Endodermal cell (in vitro differentiated cells): Measurements from ENCODE around the gene CAMTA1. TPM values are rescaled to one million over a fixed set of nuclear protein-coding genes. Genes with fewer than 3 reads are reported as not detected.

ENCODE experiments used
- DNase-seq: peaks from one replicate; pipeline ENCODE4 v3.0.0-alpha.2; 2017
- H3K27ac ChIP-seq: 2 replicates; pipeline ENCODE4 v1.5.1; 2013; ENCODE audit warnings: mild to moderate bottlenecking, low read depth, low read length, moderate library complexity
- H3K27me3 ChIP-seq: 2 replicates; pipeline ENCODE4 v1.6.1; 2013; ENCODE audit warnings: mild to moderate bottlenecking, low read length, moderate library complexity; ENCODE audit not compliant: insufficient read depth, control insufficient read depth, poor library complexity, severe bottlenecking
- H3K36me3 ChIP-seq: 2 replicates; pipeline ENCODE4 v1.7.0; 2013; ENCODE audit warnings: mild to moderate bottlenecking, low read length, moderate library complexity; ENCODE audit not compliant: control insufficient read depth, insufficient read depth
- H3K4me1 ChIP-seq: one replicate; pipeline ENCODE4 v1.7.0; 2013; ENCODE audit warnings: low read length; ENCODE audit not compliant: control insufficient read depth, insufficient read depth
- H3K4me3 ChIP-seq: 2 replicates; pipeline ENCODE4 v1.5.1; 2013; ENCODE audit warnings: mild to moderate bottlenecking, low read length, moderate library complexity
- H3K9ac ChIP-seq: 2 replicates; pipeline ENCODE4 v1.6.1; 2013; ENCODE audit warnings: mild to moderate bottlenecking, low read length, moderate library complexity; ENCODE audit not compliant: poor library complexity, severe bottlenecking; ENCODE audit errors: extremely low read depth
- H3K9me3 ChIP-seq: 2 replicates; pipeline ENCODE4 v1.6.1; 2013; ENCODE audit warnings: mild to moderate bottlenecking, low read length, moderate library complexity; ENCODE audit not compliant: control insufficient read depth
- H3K27ac Mint-ChIP-seq: 2 replicates; pipeline ENCODE4 v1.8.0; 2020; ENCODE audit warnings: mixed read lengths
- H3K27me3 Mint-ChIP-seq: 2 replicates; pipeline ENCODE4 v1.8.0; 2021; ENCODE audit warnings: mild to moderate bottlenecking, mixed read lengths; ENCODE audit not compliant: insufficient read depth
- H3K36me3 Mint-ChIP-seq: 2 replicates; pipeline ENCODE4 v1.8.0; 2020; ENCODE audit warnings: low read depth, mixed read lengths
- H3K4me1 Mint-ChIP-seq: 2 replicates; pipeline ENCODE4 v1.8.0; 2020; ENCODE audit warnings: mixed read lengths
- H3K4me3 Mint-ChIP-seq: 2 replicates; pipeline ENCODE4 v1.8.0; 2020; ENCODE audit warnings: mild to moderate bottlenecking, moderate library complexity, mixed read lengths
- H3K9me3 Mint-ChIP-seq: 2 replicates; pipeline ENCODE4 v1.8.0; 2020; ENCODE audit warnings: mild to moderate bottlenecking, mixed read lengths
- WGBS, 2 experiments: methylation state at CpG; one replicate each; pipeline versions ENCODE4 v1.1.5 to v1.1.7; 2013; ENCODE audit warnings: missing lambda C conversion rate in 2 of 2, mixed read lengths in 1 of 2; ENCODE audit not compliant: insufficient coverage in 1 of 2, insufficient read length in 1 of 2; 5-methylcytosine and 5-hydroxymethylcytosine counted together
- total RNA-seq, 2 donors: library from RNA; stranded (reverse); fragmentation: NEBNext Ultra II Directional in 1 of 2; extraction: Animal tissue kit (Norgen Biotek cat#: 25700) in 1 of 2; gene quantifications; 2 replicates in 1 of 2; 3 replicates in 1 of 2; pipeline ENCODE4 v1.2.1, GENCODE V29; 2021
- TF ChIP-seq, protein P1 (sequence below): fragments of 200-600 bp; sonication (generic); conservative IDR thresholded peaks from 2 replicates; pipeline ENCODE4 v1.5.0; 2021; ENCODE audit warnings: antibody characterized with exemption, mild to moderate bottlenecking

CAMTA1 gene
- total RNA-seq, 2 donors from 2014 or later: 123 to 137 TPM

DNA sequence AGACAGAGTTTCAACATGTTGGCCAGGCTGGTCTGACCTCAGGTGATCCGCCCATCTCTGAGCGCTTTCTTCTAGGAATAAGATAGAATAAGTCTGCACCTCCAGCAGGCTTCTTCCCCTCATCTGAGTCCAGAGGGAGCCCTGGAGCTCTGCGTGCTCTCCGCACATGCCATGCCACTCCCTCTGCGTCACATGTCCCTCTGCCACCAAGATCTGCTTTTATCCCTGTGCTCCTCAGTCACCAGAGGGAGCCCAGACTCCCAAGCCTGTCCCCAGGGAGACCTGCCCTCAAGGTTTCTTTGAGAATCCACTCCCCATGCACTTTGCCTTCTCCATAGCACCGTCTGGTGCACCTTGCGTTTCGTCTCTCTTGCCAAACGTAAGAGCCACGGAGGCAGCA is 213.0 kb downstream of the CAMTA1 start:
- no peak overlapping the region for H3K4me3 Mint-ChIP-seq
- Histone ChIP-seq H3K9ac (no peak overlapping the region), H3K9me3 (no peaks in the 10 kb centered on the region), H3K27ac (no peak overlapping the region), H3K4me3 (no peak overlapping the region), H3K27me3 (no peaks in the 10 kb centered on the region), H3K4me1 (no peaks in the 10 kb centered on the region), H3K36me3 (no peaks in the 10 kb centered on the region)
- TF ChIP-seq, protein P1, sequence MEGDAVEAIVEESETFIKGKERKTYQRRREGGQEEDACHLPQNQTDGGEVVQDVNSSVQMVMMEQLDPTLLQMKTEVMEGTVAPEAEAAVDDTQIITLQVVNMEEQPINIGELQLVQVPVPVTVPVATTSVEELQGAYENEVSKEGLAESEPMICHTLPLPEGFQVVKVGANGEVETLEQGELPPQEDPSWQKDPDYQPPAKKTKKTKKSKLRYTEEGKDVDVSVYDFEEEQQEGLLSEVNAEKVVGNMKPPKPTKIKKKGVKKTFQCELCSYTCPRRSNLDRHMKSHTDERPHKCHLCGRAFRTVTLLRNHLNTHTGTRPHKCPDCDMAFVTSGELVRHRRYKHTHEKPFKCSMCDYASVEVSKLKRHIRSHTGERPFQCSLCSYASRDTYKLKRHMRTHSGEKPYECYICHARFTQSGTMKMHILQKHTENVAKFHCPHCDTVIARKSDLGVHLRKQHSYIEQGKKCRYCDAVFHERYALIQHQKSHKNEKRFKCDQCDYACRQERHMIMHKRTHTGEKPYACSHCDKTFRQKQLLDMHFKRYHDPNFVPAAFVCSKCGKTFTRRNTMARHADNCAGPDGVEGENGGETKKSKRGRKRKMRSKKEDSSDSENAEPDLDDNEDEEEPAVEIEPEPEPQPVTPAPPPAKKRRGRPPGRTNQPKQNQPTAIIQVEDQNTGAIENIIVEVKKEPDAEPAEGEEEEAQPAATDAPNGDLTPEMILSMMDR: peak; percentile 72
- H3K36me3 Mint-ChIP-seq: peaks cover 2% of the 10 kb centered on the region
- peaks cover 3% of the 10 kb centered on the region for H3K9me3 Mint-ChIP-seq
- DNase-seq: peak; percentile 88
- H3K27me3 Mint-ChIP-seq: no peaks in the 10 kb centered on the region
- no peak overlapping the region for H3K27ac Mint-ChIP-seq
- 71 to 94% methylated on average over 5 to 10 of the region's 10 CpGs for WGBS, 2 experiments
- H3K4me1 Mint-ChIP-seq: peaks cover 3% of the 10 kb centered on the region

DNA sequence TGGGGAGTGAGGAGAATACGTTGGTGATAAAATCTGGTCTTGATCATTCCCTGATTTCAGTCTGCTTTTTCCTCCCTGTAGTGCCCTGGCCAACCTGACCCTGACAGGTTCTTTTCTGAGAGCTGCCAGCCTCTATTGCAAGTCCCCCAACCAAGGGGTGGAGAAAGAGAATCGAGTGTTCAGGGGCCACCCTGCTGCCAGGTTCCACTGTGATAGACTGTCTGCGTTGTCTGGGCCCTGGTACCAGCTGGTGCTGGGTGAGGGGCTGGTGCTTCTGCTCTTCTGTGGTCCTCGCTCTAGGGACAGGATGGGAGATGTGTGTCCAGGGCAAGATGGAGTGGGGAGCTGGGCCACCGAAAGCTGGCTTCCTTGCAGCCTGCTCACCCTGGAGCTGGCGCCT is 214.6 kb downstream of the CAMTA1 start:
- Mint-ChIP-seq H3K36me3 (peaks cover 2% of the 10 kb centered on the region), H3K4me3 (no peak overlapping the region), H3K27ac (no peak overlapping the region), H3K27me3 (no peaks in the 10 kb centered on the region), H3K9me3 (peaks cover 2% of the 10 kb centered on the region), H3K4me1 (peaks cover 3% of the 10 kb centered on the region)
- Histone ChIP-seq H3K36me3 (no peaks in the 10 kb centered on the region), H3K27ac (no peak overlapping the region), H3K9ac (no peak overlapping the region), H3K4me3 (no peak overlapping the region), H3K9me3 (no peaks in the 10 kb centered on the region), H3K4me1 (no peaks in the 10 kb centered on the region), H3K27me3 (no peaks in the 10 kb centered on the region)
- DNase-seq: no peak
- TF ChIP-seq, protein P1: no peak
- 92% methylated on average over 3 to 6 of the region's 6 CpGs for WGBS, 2 experiments

DNA sequence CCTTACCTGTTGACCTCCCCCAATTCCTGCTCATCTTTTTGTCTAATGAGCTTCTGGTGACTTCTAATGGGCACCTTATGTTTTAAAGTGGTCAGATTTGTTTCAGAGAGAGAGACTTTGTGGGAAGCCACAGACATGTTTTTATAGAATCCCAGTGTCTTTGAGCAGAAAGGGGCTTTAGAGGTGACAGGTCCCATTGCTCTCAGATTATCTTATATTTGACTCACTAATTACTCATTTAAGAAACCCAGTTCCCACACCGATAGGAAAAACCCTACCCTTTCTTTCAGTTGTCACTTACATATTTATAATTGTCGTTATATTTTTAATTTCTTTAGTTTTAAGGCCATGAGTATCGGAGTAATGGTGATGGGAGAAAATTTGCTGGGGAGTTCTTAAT is 215.5 kb downstream of the CAMTA1 start:
- no peaks in the 10 kb centered on the region for H3K36me3 ChIP-seq
- no peak overlapping the region for H3K4me3 ChIP-seq
- no peaks in the 10 kb centered on the region for H3K9me3 Mint-ChIP-seq
- peaks cover 3% of the 10 kb centered on the region for H3K4me1 Mint-ChIP-seq
- H3K27me3 Mint-ChIP-seq: no peaks in the 10 kb centered on the region
- TF ChIP-seq, protein P1: no peak
- H3K36me3 Mint-ChIP-seq: no peaks in the 10 kb centered on the region
- no peak overlapping the region for H3K27ac ChIP-seq
- H3K27ac Mint-ChIP-seq: no peak overlapping the region
- 92% methylated on average over 1 of the region's 3 CpGs; no CpG with 5 or more reads in 1 of the 2 experiments for WGBS, 2 experiments
- H3K4me3 Mint-ChIP-seq: no peak overlapping the region
- no peaks in the 10 kb centered on the region for H3K27me3 ChIP-seq
- H3K9ac ChIP-seq: no peak overlapping the region
- DNase-seq: no peak
- no peaks in the 10 kb centered on the region for H3K9me3 ChIP-seq
- H3K4me1 ChIP-seq: no peaks in the 10 kb centered on the region
